ENCODE data around the gene CYB5R2.

The CYB5R2 gene

DNA sequence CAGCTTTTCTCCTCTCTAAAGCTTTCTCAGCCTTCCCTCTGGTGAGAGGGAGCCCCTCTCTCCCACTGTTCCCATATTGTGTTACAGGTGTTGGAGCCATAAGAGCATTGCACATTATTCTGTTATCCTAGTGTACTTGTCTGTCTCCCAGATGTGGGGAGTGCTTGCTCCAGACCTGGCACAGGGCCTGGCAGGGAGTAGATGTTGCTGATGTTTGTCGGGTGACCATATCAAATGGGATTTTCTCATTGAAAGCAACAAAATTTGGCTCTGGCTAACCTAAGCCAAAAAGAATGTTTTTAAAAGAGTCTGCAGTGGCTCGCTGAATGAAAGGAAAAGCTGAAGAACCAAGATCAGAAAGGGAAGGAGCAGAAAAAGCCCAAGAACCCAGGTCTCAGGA lies 41.1 kb downstream of the CYB5R2 start:
- Histone ChIP-seq H3K4me3 (ENCODE audit: low read length, poor library complexity, severe bottlenecking) (no peak overlapping the region), H4K20me1 (ENCODE audit: insufficient read depth, low read length, poor library complexity, severe bottlenecking) (no peaks in the 10 kb centered on the region), H3K27me3 (ENCODE audit: insufficient read depth, low read length, poor library complexity, severe bottlenecking) (peaks cover 4% of the 10 kb centered on the region), H3K4me2 (ENCODE audit: low read depth, low read length, poor library complexity, severe bottlenecking) (no peak overlapping the region), H3K79me2 (ENCODE audit: insufficient read depth, low read length) (no peaks in the 10 kb centered on the region), H3K9ac (ENCODE audit: low read depth, low read length, poor library complexity, severe bottlenecking) (no peak overlapping the region), H2AFZ (ENCODE audit: low read length) (no peak overlapping the region), H3F3A (ENCODE audit: low read depth) (no peaks in the 10 kb centered on the region), H3K9me3 (ENCODE audit: insufficient read depth, low read depth, low read length) (no peaks in the 10 kb centered on the region), H3K36me3 (ENCODE audit: insufficient read depth, low read length) (no peaks in the 10 kb centered on the region), H3K4me1 (ENCODE audit: insufficient read depth, low read length, poor library complexity, severe bottlenecking) (no peaks in the 10 kb centered on the region), H3K9me2 (replicated peaks; ENCODE audit: low read depth, low read length) (no peaks in the 10 kb centered on the region)
- TF ChIP-seq, protein P1, sequence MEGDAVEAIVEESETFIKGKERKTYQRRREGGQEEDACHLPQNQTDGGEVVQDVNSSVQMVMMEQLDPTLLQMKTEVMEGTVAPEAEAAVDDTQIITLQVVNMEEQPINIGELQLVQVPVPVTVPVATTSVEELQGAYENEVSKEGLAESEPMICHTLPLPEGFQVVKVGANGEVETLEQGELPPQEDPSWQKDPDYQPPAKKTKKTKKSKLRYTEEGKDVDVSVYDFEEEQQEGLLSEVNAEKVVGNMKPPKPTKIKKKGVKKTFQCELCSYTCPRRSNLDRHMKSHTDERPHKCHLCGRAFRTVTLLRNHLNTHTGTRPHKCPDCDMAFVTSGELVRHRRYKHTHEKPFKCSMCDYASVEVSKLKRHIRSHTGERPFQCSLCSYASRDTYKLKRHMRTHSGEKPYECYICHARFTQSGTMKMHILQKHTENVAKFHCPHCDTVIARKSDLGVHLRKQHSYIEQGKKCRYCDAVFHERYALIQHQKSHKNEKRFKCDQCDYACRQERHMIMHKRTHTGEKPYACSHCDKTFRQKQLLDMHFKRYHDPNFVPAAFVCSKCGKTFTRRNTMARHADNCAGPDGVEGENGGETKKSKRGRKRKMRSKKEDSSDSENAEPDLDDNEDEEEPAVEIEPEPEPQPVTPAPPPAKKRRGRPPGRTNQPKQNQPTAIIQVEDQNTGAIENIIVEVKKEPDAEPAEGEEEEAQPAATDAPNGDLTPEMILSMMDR (conservative IDR thresholded peaks at IDR 0.05; ENCODE audit: low read length) = no peak
- TF ChIP-seq EZH2phosphoT487 (IDR thresholded peaks at IDR 0.05; ENCODE audit: borderline replicate concordance) = no peak

DNA sequence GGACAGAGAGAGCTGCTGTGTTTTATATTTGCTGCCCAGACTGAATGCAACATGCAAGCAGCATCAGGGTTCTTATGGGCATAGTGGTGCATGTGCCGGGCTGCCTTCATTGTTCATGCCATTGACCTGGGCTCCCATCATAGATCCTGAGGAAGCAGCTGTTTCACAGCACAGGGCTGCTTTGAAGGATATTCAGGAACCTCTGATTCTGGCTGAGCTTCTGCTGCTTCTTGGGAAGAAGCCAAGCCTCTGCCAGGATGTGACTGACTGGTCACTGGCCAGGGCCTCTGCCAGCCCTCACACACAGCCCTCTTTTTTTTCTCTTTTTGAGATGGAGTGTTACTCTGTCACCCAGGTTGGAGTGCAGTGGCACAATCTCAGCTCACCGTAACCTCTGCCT lies 43.3 kb downstream of the CYB5R2 start:
- no peak for TF ChIP-seq EZH2phosphoT487 (IDR thresholded peaks at IDR 0.05; ENCODE audit: borderline replicate concordance)
- TF ChIP-seq, protein P1 (conservative IDR thresholded peaks at IDR 0.05; ENCODE audit: low read length) = no peak
- Histone ChIP-seq H3K9me3 (ENCODE audit: insufficient read depth, low read depth, low read length) (no peaks in the 10 kb centered on the region), H4K20me1 (ENCODE audit: insufficient read depth, low read length, poor library complexity, severe bottlenecking) (no peaks in the 10 kb centered on the region), H3K9me2 (replicated peaks; ENCODE audit: low read depth, low read length) (no peaks in the 10 kb centered on the region), H3K36me3 (ENCODE audit: insufficient read depth, low read length) (no peaks in the 10 kb centered on the region), H3K4me2 (ENCODE audit: low read depth, low read length, poor library complexity, severe bottlenecking) (no peak overlapping the region), H3K4me3 (ENCODE audit: low read length, poor library complexity, severe bottlenecking) (no peak overlapping the region), H3K27me3 (ENCODE audit: insufficient read depth, low read length, poor library complexity, severe bottlenecking) (no peaks in the 10 kb centered on the region), H3K9ac (ENCODE audit: low read depth, low read length, poor library complexity, severe bottlenecking) (no peak overlapping the region), H3F3A (ENCODE audit: low read depth) (no peaks in the 10 kb centered on the region), H2AFZ (ENCODE audit: low read length) (no peak overlapping the region), H3K4me1 (ENCODE audit: insufficient read depth, low read length, poor library complexity, severe bottlenecking) (no peaks in the 10 kb centered on the region), H3K79me2 (ENCODE audit: insufficient read depth, low read length) (no peaks in the 10 kb centered on the region)

DNA sequence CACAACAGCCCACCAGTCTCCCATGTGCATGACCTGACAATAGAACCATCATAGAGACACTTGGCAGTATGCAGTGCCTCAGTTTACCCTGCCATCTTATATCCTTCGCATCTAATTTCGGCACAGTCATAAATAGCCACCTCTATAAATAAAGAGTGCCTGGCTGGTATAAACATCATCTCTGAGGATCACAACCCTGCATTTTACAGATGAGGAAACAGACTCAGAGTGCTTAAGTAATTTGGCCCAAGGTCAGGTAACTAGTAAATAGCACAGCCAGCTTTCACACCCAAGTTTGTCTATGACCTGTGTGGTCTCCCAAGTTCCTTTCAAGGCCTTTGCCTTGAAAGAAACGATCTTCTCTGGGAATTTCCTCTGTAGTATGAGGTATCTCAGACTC lies 44.6 kb downstream of the CYB5R2 start:
- no peaks in the 10 kb centered on the region for H3K9me2 ChIP-seq (replicated peaks; ENCODE audit: low read depth, low read length)
- H3K4me2 ChIP-seq (ENCODE audit: low read depth, low read length, poor library complexity, severe bottlenecking) = no peak overlapping the region
- H3K9me3 ChIP-seq (ENCODE audit: insufficient read depth, low read depth, low read length) = no peaks in the 10 kb centered on the region
- H3K4me3 ChIP-seq (ENCODE audit: low read length, poor library complexity, severe bottlenecking) = no peak overlapping the region
- no peak overlapping the region for H2AFZ ChIP-seq (ENCODE audit: low read length)
- H3K36me3 ChIP-seq (ENCODE audit: insufficient read depth, low read length) = no peaks in the 10 kb centered on the region
- no peaks in the 10 kb centered on the region for H4K20me1 ChIP-seq (ENCODE audit: insufficient read depth, low read length, poor library complexity, severe bottlenecking)
- H3K4me1 ChIP-seq (ENCODE audit: insufficient read depth, low read length, poor library complexity, severe bottlenecking) = no peaks in the 10 kb centered on the region
- H3K79me2 ChIP-seq (ENCODE audit: insufficient read depth, low read length) = no peaks in the 10 kb centered on the region
- no peak overlapping the region for H3K9ac ChIP-seq (ENCODE audit: low read depth, low read length, poor library complexity, severe bottlenecking)
- TF ChIP-seq, protein P1 (conservative IDR thresholded peaks at IDR 0.05; ENCODE audit: low read length) = no peak
- no peak for TF ChIP-seq EZH2phosphoT487 (IDR thresholded peaks at IDR 0.05; ENCODE audit: borderline replicate concordance)
- H3K27me3 ChIP-seq (ENCODE audit: insufficient read depth, low read length, poor library complexity, severe bottlenecking) = no peaks in the 10 kb centered on the region
- H3F3A ChIP-seq (ENCODE audit: low read depth) = no peaks in the 10 kb centered on the region

Data from Loucy (cell line).